LHCN-M2 (cell line): ENCODE measurements around the gene NTRK1. TPM values are rescaled to one million over a fixed set of nuclear protein-coding genes. Genes with fewer than 3 reads are reported as not detected.

Source experiments
- DNase-seq: peaks from one replicate; pipeline ENCODE4 v3.0.0-alpha.2; 2012; ENCODE audit warnings: low read depth
- total RNA-seq: library from RNA; depleted of rRNA; stranded (reverse); fragments of >200 nt; gene quantifications from 2 replicates; pipeline ENCODE4 v1.2.3, GENCODE V29; 2014

Gene NTRK1
- total RNA-seq, 1 experiment from 2014 or later = not detected

GRCh38 chr1:156897078-156897825, 36.6 kb downstream of the NTRK1 start:
- DNase-seq = peak; percentile 77

GRCh38 chr1:156898161-156898566, 37.5 kb downstream of the NTRK1 start:
- DNase-seq = no peak

GRCh38 chr1:156898971-156899664, 38.5 kb downstream of the NTRK1 start:
- DNase-seq = no peak

- DNase-seq = no peak
These were observed 39.5 kb downstream of the NTRK1 start for GRCh38 chr1:156899956-156900718.

- DNase-seq = no peak
These were observed 40.4 kb downstream of the NTRK1 start for GRCh38 chr1:156900896-156901589.

GRCh38 chr1:156901590-156901900, 40.9 kb downstream of the NTRK1 start:
- DNase-seq = no peak

- DNase-seq = no peak
These were observed 41.6 kb downstream of the NTRK1 start for GRCh38 chr1:156901966-156902915.

- no peak for DNase-seq
These were observed 42.8 kb downstream of the NTRK1 start for GRCh38 chr1:156903328-156904091.

GRCh38 chr1:156904187-156904959, 43.7 kb downstream of the NTRK1 start:
- no peak for DNase-seq

- no peak for DNase-seq
These were observed 44.5 kb downstream of the NTRK1 start for GRCh38 chr1:156905176-156905575.

GRCh38 chr1:156905651-156906050, 45.0 kb downstream of the NTRK1 start:
- no peak for DNase-seq

- DNase-seq = no peak
These were observed 45.7 kb downstream of the NTRK1 start for GRCh38 chr1:156906206-156906906.

- no peak for DNase-seq
These were observed 47.9 kb downstream of the NTRK1 start for GRCh38 chr1:156908541-156908940.

GRCh38 chr1:156908955-156909354, 48.3 kb downstream of the NTRK1 start:
- DNase-seq = no peak

GRCh38 chr1:156909671-156910070, 49.0 kb downstream of the NTRK1 start:
- DNase-seq = no peak

- DNase-seq = no peak
These were observed 49.7 kb downstream of the NTRK1 start for GRCh38 chr1:156910309-156910782.

GRCh38 chr1:156911577-156912298, 51.1 kb downstream of the NTRK1 start:
- no peak for DNase-seq

GRCh38 chr1:156912310-156912709, 51.6 kb downstream of the NTRK1 start:
- no peak for DNase-seq
